Islet precursor cell (in vitro differentiated cells): ENCODE results near the gene MAST4.
A peak's percentile ranks its signal among the peaks of the same experiment; 100 is the strongest.
"Not testable (repeated sequence)": the region's sequence is repeated elsewhere in the genome, so short reads cannot be mapped to it uniquely, and the experiment has no call there.

Source experiments
- DNase-seq: peaks from one replicate; pipeline ENCODE4 v3.0.0-alpha.2; 2018

Gene MAST4

DNA sequence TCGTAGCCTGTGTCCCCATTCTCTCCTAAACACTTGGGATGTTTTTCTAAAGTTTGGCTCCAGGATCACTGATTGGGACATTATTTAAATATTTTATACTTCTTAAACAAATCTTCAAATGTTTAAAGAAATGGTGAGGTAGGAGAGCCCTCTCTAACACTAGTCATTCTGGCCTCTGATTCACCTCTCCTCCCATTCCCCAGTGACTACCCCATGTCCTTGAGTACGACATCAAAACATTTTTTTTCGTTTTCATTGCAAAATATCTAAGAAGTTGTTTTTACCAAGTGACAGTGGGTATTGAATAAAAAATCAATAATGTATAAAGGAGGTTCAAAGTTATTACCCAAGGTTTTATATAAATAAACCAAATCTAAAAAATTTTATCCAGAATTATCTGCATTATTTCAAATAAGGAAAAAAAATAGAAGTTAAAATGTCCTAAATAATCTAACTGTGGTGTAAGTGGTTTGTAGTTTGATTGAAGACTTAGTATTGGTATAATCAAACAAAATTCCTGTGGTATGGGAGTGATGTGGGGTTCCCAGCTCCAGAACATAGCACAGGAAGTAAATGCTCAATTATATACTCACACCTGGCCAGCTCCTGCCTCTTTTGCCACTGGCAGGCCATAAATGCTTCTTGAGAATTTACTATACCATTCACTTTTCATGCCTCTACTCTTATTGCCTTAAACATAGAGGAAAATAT is 51.1 kb downstream of the MAST4 start:
- no peak for DNase-seq

- DNase-seq = no peak
These were observed 56.6 kb downstream of the MAST4 start for GRCh38 chr5:66652818-66653217.

GRCh38 chr5:66653325-66653724 is 57.1 kb downstream of the MAST4 start:
- DNase-seq = no peak

DNA sequence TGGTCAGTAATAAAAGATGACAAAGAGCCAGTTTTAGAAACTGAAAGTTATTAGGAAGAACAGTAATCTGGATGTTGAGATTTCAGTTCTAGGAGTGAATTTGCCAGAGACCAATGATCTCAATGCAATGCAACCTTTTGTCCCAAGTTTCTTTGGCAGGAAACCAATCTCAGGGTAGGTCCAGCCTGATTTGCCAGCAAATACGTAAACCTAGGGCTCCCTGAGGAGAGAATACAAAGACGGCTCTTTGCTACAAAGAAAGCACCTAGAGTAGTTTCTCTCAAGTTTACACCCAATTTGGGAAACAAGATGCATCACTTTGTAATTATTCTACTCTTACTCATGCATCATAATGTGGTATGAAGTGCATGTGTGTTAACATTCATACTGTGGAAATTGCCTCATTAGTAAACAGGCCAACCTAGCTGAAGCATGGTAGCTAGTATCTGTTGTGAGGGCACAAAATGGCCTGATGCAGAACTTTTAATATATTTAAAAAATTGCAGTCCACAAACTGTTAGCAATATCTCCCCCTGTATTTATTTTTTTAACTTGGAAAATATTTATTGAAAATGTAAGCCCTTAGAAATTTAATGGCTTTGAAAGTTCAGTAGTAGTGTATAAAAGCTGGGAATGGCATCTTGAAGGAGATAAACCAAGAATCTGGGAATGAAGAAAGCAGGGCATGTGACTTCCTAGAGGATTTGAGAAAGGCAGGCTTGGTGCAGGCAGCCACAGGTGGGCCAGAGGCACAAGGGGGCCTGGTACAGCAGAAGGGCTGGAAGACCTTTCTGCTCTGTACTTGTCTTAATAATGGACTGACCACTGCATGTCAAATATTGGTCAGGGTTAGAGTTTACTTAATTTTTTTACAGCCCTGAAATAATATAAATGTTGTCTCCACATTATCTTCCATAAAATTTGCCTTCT is 59.5 kb downstream of the MAST4 start:
- no peak for DNase-seq

- peak; percentile 80 for DNase-seq
These were observed 62.3 kb downstream of the MAST4 start for GRCh38 chr5:66658516-66658915.

GRCh38 chr5:66659780-66660179 is 63.6 kb downstream of the MAST4 start:
- DNase-seq = no peak

DNA sequence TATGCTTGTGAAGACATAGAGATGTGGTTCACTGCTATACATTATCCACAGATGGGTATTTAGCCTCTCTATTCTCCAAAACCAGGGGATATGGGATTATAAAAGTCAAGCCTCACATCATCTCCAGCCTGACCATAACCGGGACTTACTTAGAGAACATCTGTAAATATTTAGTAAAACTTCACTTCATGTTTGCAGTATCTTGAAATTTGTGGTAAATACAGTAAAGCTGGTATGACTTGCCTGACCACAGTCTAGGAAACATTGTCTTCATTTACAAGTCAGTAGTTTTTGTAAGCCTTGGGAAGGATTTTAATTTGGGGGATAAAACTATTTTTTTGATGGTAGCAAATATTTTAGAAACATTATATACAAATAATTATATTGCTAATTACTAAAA is 64.2 kb downstream of the MAST4 start:
- DNase-seq = no peak

- DNase-seq = peak; percentile 95
These were observed 65.0 kb downstream of the MAST4 start for GRCh38 chr5:66661149-66661548.

- no peak for DNase-seq
These were observed 70.6 kb downstream of the MAST4 start for GRCh38 chr5:66666778-66667177.

DNA sequence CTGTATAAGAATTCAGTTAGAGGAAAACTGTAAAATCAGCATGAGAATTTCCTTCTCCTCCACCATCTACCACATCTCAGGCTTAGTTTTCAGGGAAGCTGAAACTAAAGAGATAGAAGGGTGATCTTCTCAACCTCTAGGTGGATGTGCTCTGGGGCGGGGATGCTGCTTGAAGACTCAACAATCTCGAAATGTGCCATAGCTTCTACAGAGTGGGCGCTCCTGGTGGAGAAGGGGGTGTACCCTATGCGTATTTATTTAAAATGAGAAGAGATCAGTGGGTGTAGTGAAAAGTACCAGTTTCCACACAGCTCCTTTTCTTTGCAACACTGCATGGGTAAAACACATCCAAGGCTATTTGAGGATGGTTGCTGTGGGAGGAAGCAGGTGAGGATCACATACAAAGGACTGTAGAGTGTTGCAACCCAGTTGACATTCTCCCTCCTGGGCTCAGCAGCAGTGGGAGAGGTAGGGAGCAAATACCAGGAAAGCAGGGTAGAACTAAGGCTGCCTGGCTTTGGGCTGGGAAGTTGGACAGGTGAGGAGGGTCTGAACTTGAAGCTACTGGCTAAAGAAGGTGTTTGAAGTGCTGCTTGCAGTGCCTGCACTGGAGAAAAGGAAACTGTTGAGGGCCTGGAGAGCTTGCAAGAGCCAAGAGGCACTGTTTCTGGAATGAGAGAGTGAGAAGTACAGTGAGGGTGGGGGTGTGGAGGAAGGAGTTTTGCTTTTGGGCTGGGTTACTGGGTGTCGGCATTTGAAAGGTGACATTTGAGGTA is 73.1 kb downstream of the MAST4 start:
- no peak for DNase-seq

DNA sequence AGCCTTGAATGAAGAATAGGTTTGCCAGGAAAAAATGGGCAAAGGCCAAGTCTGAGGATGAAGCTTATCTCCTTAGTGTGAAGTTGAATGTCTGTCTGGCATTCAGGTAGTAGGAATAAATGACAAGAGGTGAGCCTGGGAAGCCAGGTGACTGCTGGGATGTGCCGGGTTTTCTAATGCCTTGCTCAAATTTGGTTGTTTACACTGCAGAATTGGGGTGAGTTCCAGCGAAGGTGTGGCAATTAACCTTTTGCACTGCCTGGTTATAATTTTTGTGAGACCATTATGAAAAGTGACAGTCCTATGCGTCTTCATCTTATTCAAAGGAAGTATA is 73.6 kb downstream of the MAST4 start:
- DNase-seq = no peak

GRCh38 chr5:66671305-66671704 is 75.1 kb downstream of the MAST4 start:
- no peak for DNase-seq

- DNase-seq = no peak
These were observed 78.6 kb downstream of the MAST4 start for GRCh38 chr5:66674802-66675201.

DNA sequence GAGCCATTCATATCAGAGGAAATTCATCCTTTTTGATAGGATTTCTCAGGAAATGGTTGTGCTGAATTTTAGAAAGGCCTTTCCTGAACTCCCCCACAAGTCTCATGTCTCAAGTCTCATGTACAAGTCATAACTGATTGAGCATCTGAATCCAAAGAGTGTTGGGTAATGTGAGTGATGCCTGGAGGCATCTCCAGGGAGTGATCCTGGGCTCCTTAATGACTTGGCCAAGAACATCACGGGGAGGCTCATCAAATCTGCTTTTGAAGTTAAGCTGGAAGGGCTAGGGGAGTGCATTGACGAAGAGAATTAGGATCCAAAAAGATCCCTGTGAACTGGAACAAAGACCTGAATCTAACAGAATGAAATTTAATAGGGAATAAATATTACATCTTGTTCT is 79.2 kb downstream of the MAST4 start:
- no peak for DNase-seq

GRCh38 chr5:66680221-66680620 is 84.0 kb downstream of the MAST4 start:
- no peak for DNase-seq

GRCh38 chr5:66680804-66681203 is 84.6 kb downstream of the MAST4 start:
- no peak for DNase-seq

DNA sequence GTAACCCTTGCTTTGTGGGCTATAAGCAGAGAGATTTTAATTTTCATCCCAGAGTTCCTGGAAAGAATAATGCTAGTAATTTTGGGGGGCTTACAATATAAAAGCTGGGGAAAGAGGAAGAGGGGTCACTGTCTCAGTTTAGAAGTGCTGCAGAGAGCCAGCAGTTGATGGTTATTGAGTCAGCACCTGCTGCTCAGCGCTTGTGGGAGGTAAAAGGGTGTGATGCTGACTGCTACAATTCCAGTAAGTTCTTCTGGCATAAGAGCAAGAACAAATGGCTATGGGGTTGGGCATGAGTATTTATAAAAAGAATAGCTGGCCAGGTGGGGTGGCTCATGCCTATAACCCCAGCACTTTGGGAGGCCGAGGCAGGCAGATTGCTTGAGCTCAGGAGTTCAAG is 88.5 kb downstream of the MAST4 start:
- no peak for DNase-seq

- no peak for DNase-seq
These were observed 93.5 kb downstream of the MAST4 start for GRCh38 chr5:66689522-66690220.

DNA sequence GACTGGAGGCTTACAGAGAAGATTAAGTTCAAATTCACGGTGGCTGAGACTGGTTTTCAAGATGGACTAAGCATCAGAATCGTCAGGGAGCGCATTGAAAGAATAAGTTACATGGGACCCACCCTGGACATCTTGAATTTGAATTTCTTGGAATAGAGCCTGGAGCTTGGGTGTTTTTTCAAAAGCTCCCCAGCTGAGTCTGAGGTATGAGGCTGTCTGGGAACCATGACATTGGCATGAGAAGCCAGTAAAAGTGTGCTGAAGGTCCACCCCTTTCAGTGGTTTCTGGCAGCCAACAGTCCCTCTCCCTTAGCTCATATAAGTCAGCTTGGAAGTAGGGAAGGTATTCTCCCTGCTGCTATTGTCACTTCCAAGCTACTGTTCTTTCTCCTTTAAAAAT is 97.8 kb downstream of the MAST4 start:
- no peak for DNase-seq

DNA sequence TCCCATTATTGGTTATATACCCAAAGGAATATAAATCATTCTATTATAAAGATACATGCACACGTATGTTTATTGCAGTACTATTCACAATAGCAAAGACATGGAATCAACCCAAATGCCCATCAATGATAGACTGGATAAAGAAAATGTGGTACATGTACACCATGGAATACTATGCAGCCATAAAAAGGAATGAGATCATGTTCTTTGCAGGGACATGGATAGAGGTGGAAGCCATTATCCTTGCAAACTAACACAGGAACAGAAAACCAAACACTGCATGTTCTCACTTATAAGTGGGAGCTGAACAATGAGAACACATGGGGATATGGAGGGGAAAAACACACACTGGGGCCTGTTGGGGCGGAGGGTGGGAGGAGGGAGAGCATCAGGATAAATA is 99.6 kb downstream of the MAST4 start:
- DNase-seq = not testable (repeated sequence)

- DNase-seq = no peak
These were observed 101.8 kb downstream of the MAST4 start for GRCh38 chr5:66697796-66698564.

GRCh38 chr5:66701244-66701643 is 105.1 kb downstream of the MAST4 start:
- no peak for DNase-seq
